GM21390 (cell line): ENCODE results near the gene PPP4R3A.
"Not testable (repeated sequence)": the region's sequence is repeated elsewhere in the genome, so short reads cannot be mapped to it uniquely, and the experiment has no call there.

ENCODE experiments used
- ATAC-seq: cut with Tn5 transposase; IDR thresholded peaks from one replicate; pipeline ENCODE4 v1.9.1; 2021; ENCODE audit not compliant: unreplicated experiment

PPP4R3A gene

GRCh38 chr14:91410771-91411536, 99.2 kb downstream of the PPP4R3A start:
- no peak for ATAC-seq

DNA sequence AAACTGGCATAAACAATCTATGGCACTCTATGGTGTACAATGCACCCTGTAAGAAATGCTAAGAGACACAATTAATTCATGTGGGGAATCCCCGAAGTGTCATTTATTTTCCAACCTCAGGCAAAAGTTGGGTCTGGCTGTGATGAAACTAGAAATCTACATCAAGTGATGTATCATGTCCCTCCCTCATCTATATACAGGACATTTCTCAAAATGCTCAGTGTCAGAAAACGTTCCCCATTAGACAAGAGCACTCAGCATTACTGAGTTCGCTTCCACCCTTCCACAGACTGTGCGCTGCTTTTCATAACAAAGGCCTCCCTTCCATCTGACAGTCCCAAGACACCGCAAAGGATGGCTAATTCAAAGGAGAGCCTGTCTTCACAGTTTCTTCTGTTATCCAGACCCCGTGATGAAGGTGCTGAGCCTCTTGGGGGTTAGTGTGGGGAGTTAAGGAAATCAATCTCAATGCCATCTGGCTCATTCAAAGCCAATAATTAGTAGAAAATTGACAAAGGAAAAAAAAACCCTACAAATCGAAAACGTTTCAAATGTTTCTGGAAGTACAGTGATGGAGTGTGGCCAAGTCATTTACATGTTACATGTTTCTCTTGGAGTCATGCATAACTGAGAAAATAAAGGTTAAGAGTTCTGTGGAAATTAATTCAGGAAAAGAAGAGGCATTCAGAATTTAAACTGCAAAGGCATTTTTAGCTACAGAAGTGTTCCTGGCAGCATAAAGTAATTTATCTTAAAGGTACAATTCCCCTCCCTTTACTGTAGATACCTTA, 100.0 kb downstream of the PPP4R3A start:
- no peak for ATAC-seq

- ATAC-seq, result not testable (repeated sequence)
These were observed 100.9 kb downstream of the PPP4R3A start for GRCh38 chr14:91409240-91409639.
